ENCODE results near the gene CENPS. TPM values are rescaled to one million over a fixed set of nuclear protein-coding genes. Genes with fewer than 3 reads are reported as not detected.
"Not testable (repeated sequence)": the region's sequence is repeated elsewhere in the genome, so short reads cannot be mapped to it uniquely, and the experiment has no call there.

Gene CENPS
- total RNA-seq, 2 donors from 2014 or later = 13.2 to 26.6 TPM

DNA sequence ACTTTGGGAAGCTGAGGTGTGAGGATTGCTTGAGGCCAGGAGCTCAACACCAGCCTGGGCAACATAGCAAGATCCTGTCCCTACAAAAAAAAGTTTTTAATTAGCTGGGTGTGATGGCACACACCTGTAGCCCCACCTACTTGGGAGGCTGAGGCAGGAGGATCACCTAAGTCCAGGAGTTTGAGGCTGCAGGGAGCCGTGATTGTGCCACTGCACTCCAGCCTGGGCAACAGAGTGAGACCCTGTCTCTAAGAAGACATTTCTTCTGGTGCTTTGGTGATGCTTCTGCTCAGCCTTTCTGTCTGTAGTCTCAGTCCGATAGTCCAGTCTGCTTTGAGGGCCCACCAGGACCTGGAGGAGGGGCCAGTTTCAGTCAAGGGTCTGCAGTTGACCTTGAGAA lies 23.0 kb upstream of the CENPS start:
- Histone ChIP-seq H3K27ac (no peak overlapping the region), H3K9ac (ENCODE audit: low read depth in 2 of 2, low read length in 2 of 2) (no peak overlapping the region), H3K27me3 (no peaks in the 10 kb centered on the region), H3K4me1 (no peaks in the 10 kb centered on the region), H3K9me3 (no peaks in the 10 kb centered on the region), H3K36me3 (peaks cover 37% of the 10 kb centered on the region), H3K4me3 (no peak overlapping the region)
- no peak for TF ChIP-seq CTCF (IDR thresholded peaks at IDR 0.05)
- intact Hi-C loops (cut with DNase I) = no loop called here
- DNase-seq = no peak

- intact Hi-C loops (cut with DNase I) = no loop called here
- Histone ChIP-seq H3K4me3 (no peak overlapping the region), H3K27ac (peak overlapping the region; percentile 48), H3K9me3 (no peaks in the 10 kb centered on the region), H3K9ac (ENCODE audit: low read depth in 2 of 2, low read length in 2 of 2) (peak overlapping the region in 1 of 2 donors; percentile 51), H3K4me1 (no peaks in the 10 kb centered on the region), H3K27me3 (no peaks in the 10 kb centered on the region), H3K36me3 (peaks cover 24% of the 10 kb centered on the region)
- no peak for TF ChIP-seq CTCF (IDR thresholded peaks at IDR 0.05)
- peak; percentile 36 for DNase-seq
Measured at GRCh38 chr1:10415211-10415930, 14.9 kb upstream of the CENPS start.

DNA sequence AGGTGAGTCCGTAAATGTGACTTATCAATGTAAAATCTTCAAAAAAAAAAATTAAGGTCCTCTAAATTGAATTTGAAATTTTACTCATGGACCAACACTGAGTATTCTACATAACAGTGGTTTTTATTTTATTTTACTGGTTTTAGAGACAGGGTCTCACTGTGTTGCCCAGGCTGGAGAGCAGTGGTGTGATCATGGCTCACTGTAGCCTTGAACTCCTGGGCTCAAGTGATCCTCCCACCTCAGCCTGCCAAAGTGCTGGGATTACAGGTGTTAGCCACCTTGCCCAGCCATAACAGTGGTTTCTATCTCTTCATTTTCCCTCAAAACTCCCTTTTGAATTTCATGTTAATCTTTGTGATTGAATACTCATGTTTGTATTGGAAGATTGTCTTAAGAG lies 14.3 kb upstream of the CENPS start:
- intact Hi-C loops (cut with DNase I); H3K9ac ChIP-seq (ENCODE audit: low read depth in 2 of 2, low read length in 2 of 2); H3K4me3 ChIP-seq; H3K27ac ChIP-seq; H3K4me1 ChIP-seq; H3K27me3 ChIP-seq; H3K9me3 ChIP-seq; DNase-seq: not testable (repeated sequence)
- H3K36me3 ChIP-seq = peaks cover 19% of the 10 kb centered on the region

GRCh38 chr1:10418741-10419140 lies 11.5 kb upstream of the CENPS start:
- H3K4me1 ChIP-seq; H3K4me3 ChIP-seq; H3K27ac ChIP-seq; H3K9ac ChIP-seq (ENCODE audit: low read depth in 2 of 2, low read length in 2 of 2); H3K27me3 ChIP-seq; H3K9me3 ChIP-seq; intact Hi-C loops (cut with DNase I); DNase-seq: not testable (repeated sequence)
- H3K36me3 ChIP-seq = peaks cover 16% of the 10 kb centered on the region

DNA sequence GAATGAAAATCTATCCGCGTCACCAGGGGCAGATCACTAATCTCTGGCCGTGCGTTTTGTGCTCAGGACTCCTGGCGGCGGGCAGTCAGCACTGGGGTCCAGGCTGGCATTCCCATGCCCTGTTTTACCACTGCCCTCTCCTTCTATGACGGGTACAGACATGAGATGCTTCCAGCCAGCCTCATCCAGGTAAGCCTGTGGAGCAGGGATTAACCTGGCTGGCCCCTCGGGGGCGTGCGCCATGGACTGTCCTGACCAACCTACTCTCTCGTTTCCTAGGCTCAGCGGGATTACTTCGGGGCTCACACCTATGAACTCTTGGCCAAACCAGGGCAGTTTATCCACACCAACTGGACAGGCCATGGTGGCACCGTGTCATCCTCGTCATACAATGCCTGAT lies 10.9 kb upstream of the CENPS start:
- TF ChIP-seq CTCF (IDR thresholded peaks at IDR 0.05) = no peak
- intact Hi-C loops (cut with DNase I) = no loop called here
- Histone ChIP-seq H3K27me3 (no peaks in the 10 kb centered on the region), H3K36me3 (peaks cover 16% of the 10 kb centered on the region), H3K4me3 (no peak overlapping the region), H3K9me3 (no peaks in the 10 kb centered on the region), H3K27ac (no peak overlapping the region), H3K4me1 (no peaks in the 10 kb centered on the region), H3K9ac (ENCODE audit: low read depth in 2 of 2, low read length in 2 of 2) (no peak overlapping the region)
- no peak for DNase-seq

GRCh38 chr1:10421637-10422036 lies 8.6 kb upstream of the CENPS start:
- no peak overlapping the region for H3K27ac ChIP-seq
- H3K9ac ChIP-seq (ENCODE audit: low read depth in 2 of 2, low read length in 2 of 2) = no peak overlapping the region
- TF ChIP-seq CTCF (IDR thresholded peaks at IDR 0.05) = no peak
- no peak overlapping the region for H3K4me3 ChIP-seq
- intact Hi-C loops (cut with DNase I) = no loop called here
- H3K4me1 ChIP-seq = no peaks in the 10 kb centered on the region
- H3K9me3 ChIP-seq = no peaks in the 10 kb centered on the region
- DNase-seq = no peak
- peaks cover 16% of the 10 kb centered on the region for H3K36me3 ChIP-seq
- no peaks in the 10 kb centered on the region for H3K27me3 ChIP-seq
